HepG2 (cell line): ENCODE measurements around the gene HINT2. TPM values are rescaled to one million over a fixed set of nuclear protein-coding genes. Genes with fewer than 3 reads are reported as not detected.
A peak's percentile ranks its signal among the peaks of the same experiment; 100 is the strongest.

Source experiments
- ADNP ChIP-seq: sonication (generic); formaldehyde crosslinking; IDR thresholded peaks from 2 replicates; pipeline ENCODE4 v1.4.0; 2020; ENCODE audit warnings: missing genetic modification reagents
- ARNT ChIP-seq: fragments of 450-650 bp; IDR thresholded peaks from 2 replicates; pipeline ENCODE4 v1.6.1; 2017
- CBFB ChIP-seq: sonication (generic); formaldehyde crosslinking; IDR thresholded peaks from 2 replicates; pipeline ENCODE4 v1.4.0; 2020; ENCODE audit warnings: missing genetic modification reagents
- DNMT1 ChIP-seq: sonication (generic); formaldehyde crosslinking; IDR thresholded peaks from 2 replicates; pipeline ENCODE4 v1.5.1; 2020; ENCODE audit warnings: mild to moderate bottlenecking, missing genetic modification reagents
- DNMT3B ChIP-seq: conservative IDR thresholded peaks from 2 replicates; pipeline ENCODE4 v1.6.1; 2016; ENCODE audit warnings: missing biosample characterization, control low read depth
- GFI1 ChIP-seq: sonication (generic); formaldehyde crosslinking; IDR thresholded peaks from 2 replicates; pipeline ENCODE4 v1.5.0; 2020; ENCODE audit warnings: missing genetic modification reagents, mild to moderate bottlenecking, borderline replicate concordance
- HDAC2 ChIP-seq: sonication (generic); formaldehyde crosslinking; IDR thresholded peaks from 2 replicates; pipeline ENCODE4 v1.4.0; 2020; ENCODE audit warnings: missing genetic modification reagents
- IRX3 ChIP-seq: sonication (generic); formaldehyde crosslinking; IDR thresholded peaks from 2 replicates; pipeline ENCODE4 v1.8.1; 2023; ENCODE audit warnings: mild to moderate bottlenecking, low read depth, missing genetic modification reagents, borderline replicate concordance
- JUNB ChIP-seq: sonication (generic); formaldehyde crosslinking; IDR thresholded peaks from 2 replicates; pipeline ENCODE4 v1.8.0; 2022; ENCODE audit warnings: missing genetic modification reagents, mild to moderate bottlenecking, borderline replicate concordance
- KAT7 ChIP-seq: IDR thresholded peaks from 2 replicates; pipeline ENCODE4 v1.6.1; 2018; ENCODE audit warnings: borderline replicate concordance, missing compliant biosample characterization
- KMT2B ChIP-seq: IDR thresholded peaks from 2 replicates; pipeline ENCODE4 v1.6.1; 2016; ENCODE audit warnings: missing genetic modification reagents, missing compliant biosample characterization
- MAFG ChIP-seq: sonication (generic); formaldehyde crosslinking; IDR thresholded peaks from 2 replicates; pipeline ENCODE4 v1.5.1; 2020; ENCODE audit warnings: mild to moderate bottlenecking, missing genetic modification reagents
- NFKB2 ChIP-seq: sonication (generic); formaldehyde crosslinking; IDR thresholded peaks from 2 replicates; pipeline ENCODE4 v1.4.0; 2020; ENCODE audit warnings: missing genetic modification reagents, borderline replicate concordance
- PLRG1 ChIP-seq: fragments of 450-650 bp; conservative IDR thresholded peaks from 2 replicates; pipeline ENCODE4 v1.6.1; 2016
- RFXAP ChIP-seq: sonication (generic); formaldehyde crosslinking; IDR thresholded peaks from 2 replicates; pipeline ENCODE4 v1.4.0; 2020; ENCODE audit warnings: missing genetic modification reagents, borderline replicate concordance
- SAP130 ChIP-seq: IDR thresholded peaks from 2 replicates; pipeline ENCODE4 v1.6.1; 2016; ENCODE audit warnings: low read depth
- SKI ChIP-seq: fragments of 450-650 bp; IDR thresholded peaks from one replicate; pipeline ENCODE4 v1.6.1; 2018; ENCODE audit warnings: mild to moderate bottlenecking; ENCODE audit not compliant: partially characterized antibody
- SMAD1 ChIP-seq: sonication (generic); formaldehyde crosslinking; IDR thresholded peaks from 2 replicates; pipeline ENCODE4 v1.4.0; 2020; ENCODE audit warnings: missing genetic modification reagents, low read depth, mild to moderate bottlenecking, borderline replicate concordance
- SP5 ChIP-seq: IDR thresholded peaks from 2 replicates; pipeline ENCODE4 v1.6.1; 2016; ENCODE audit warnings: low read depth, borderline replicate concordance
- ZNF124 ChIP-seq: sonication (generic); formaldehyde crosslinking; IDR thresholded peaks from 2 replicates; pipeline ENCODE4 v1.4.0; 2020; ENCODE audit warnings: missing genetic modification reagents
- ZNF234 ChIP-seq: sonication (generic); formaldehyde crosslinking; conservative IDR thresholded peaks from 2 replicates; pipeline ENCODE4 v1.5.1; 2020; ENCODE audit warnings: mild to moderate bottlenecking, missing genetic modification reagents
- ZNF256 ChIP-seq: sonication (generic); formaldehyde crosslinking; conservative IDR thresholded peaks from 2 replicates; pipeline ENCODE4 v1.4.0; 2020; ENCODE audit warnings: missing genetic modification reagents
- ZNF260 ChIP-seq: sonication (generic); formaldehyde crosslinking; IDR thresholded peaks from 2 replicates; pipeline ENCODE4 v1.4.0; 2020; ENCODE audit warnings: missing genetic modification reagents, low read depth, mild to moderate bottlenecking, borderline replicate concordance
- ZNF382 ChIP-seq: sonication (generic); formaldehyde crosslinking; IDR thresholded peaks from 2 replicates; pipeline ENCODE4 v1.5.0; 2020; ENCODE audit warnings: missing genetic modification reagents, mild to moderate bottlenecking, borderline replicate concordance
- ZNF572 ChIP-seq: sonication (generic); formaldehyde crosslinking; IDR thresholded peaks from 2 replicates; pipeline ENCODE4 v1.5.1; 2020; ENCODE audit warnings: mild to moderate bottlenecking, missing genetic modification reagents
- ZNF589 ChIP-seq: sonication (generic); formaldehyde crosslinking; conservative IDR thresholded peaks from 2 replicates; pipeline ENCODE4 v1.8.0; 2022; ENCODE audit warnings: mild to moderate bottlenecking, moderate library complexity, missing genetic modification reagents
- ZNF660 ChIP-seq: sonication (generic); formaldehyde crosslinking; IDR thresholded peaks from 2 replicates; pipeline ENCODE4 v1.5.1; 2020; ENCODE audit warnings: mild to moderate bottlenecking, low read depth, missing genetic modification reagents, borderline replicate concordance
- ZNF672 ChIP-seq: sonication (generic); formaldehyde crosslinking; IDR thresholded peaks from 2 replicates; pipeline ENCODE4 v1.8.1; 2022; ENCODE audit warnings: missing genetic modification reagents
- polyA plus RNA-seq, 8 experiments: library from polyadenylated mRNA; depleted of rRNA in 3 of 8; stranded (reverse) in 7 of 8; unstranded in 1 of 8; fragments of >200 nt; fragmentation: Illumina TruSeq in 4 of 8; extraction: Trizol in 4 of 8; gene quantifications; 2 replicates each; pipeline versions ENCODE4 v1.2.1 to v1.2.3, GENCODE V29; 2011 to 2016; ENCODE audit warnings: low read depth in 4 of 8, missing spikeins in 1 of 8, mixed read lengths in 1 of 8; ENCODE audit not compliant: insufficient read depth in 1 of 8
- total RNA-seq, 5 experiments: library from RNA; depleted of rRNA; stranded (reverse); fragments of >200 nt; fragmentation: Illumina TruSeq; extraction: Trizol; gene quantifications; 2 replicates each; pipeline ENCODE4 v1.2.3, GENCODE V29; 2016; ENCODE audit warnings: low read depth in 1 of 5
- TF ChIP-seq, protein P1 (sequence below): sonication (generic); formaldehyde crosslinking; IDR thresholded peaks from 2 replicates; pipeline ENCODE4 v1.5.1; 2020; ENCODE audit warnings: missing genetic modification reagents, mild to moderate bottlenecking, borderline replicate concordance
- TF ChIP-seq, protein P2 (sequence below): sonication (generic); formaldehyde crosslinking; IDR thresholded peaks from 2 replicates; pipeline ENCODE4 v1.5.1; 2020; ENCODE audit warnings: missing genetic modification reagents, mild to moderate bottlenecking, borderline replicate concordance
- TF ChIP-seq, protein P3 (sequence below): sonication (generic); formaldehyde crosslinking; IDR thresholded peaks from 2 replicates; pipeline ENCODE4 v1.5.0; 2020; ENCODE audit warnings: mild to moderate bottlenecking, missing genetic modification reagents, moderate library complexity

The HINT2 gene
- total and polyA plus RNA-seq, 2 of the 13 experiments (the other 11 are each of a cell fraction or from before 2014, with no cell fraction given), result 37.9 to 56.2 TPM

DNA sequence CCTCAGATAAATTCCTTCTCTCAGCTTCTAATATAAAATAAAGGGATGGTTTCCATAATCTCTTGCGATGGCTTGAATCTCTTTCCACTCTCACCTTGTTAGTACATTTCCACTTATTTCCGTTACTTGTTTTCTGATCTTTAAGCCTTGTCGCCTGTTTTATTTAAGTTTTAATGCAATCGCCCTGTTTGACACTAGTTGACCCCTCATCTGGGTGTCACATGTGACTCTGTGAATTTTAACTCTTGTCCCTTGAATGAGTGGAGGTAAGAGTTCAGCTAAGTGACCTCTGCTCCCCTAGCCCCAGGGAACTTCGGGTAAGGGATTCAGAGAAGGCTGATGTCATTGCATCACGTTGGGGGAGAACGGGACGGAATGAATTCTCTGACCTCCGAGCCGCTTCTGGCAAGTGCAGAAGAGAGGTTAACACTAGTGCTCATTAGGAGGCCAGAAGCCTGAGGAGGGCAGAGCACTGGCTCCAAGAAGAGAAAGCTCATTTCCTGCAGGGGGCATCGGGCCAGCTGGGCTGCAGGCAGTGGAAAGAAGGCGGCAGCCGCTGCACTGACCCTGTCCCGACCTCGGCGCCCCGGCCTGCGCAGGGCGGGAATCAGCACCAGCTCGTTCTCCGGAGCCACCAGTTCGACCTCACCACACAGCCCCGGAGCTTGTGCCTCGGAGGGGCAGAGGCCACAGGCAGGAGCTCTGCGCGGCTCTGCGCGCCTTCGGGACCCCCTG, 569 bp downstream of the HINT2 start (continued):
- no peak for TF ChIP-seq SMAD1 (CRISPR knock-in tag)
- TF ChIP-seq JUNB (CRISPR knock-in tag), result no peak
- no peak for TF ChIP-seq ZNF256
- peak; percentile 22 for TF ChIP-seq SKI
- TF ChIP-seq PLRG1, result no peak
- peak; percentile 62 for TF ChIP-seq KMT2B (CRISPR knock-in tag)
- TF ChIP-seq ZNF589 (CRISPR knock-in tag), result no peak
- peak; percentile 53 for TF ChIP-seq NFKB2 (CRISPR knock-in tag)
- TF ChIP-seq SP5, result no peak
- peak; percentile 80 for TF ChIP-seq SAP130 (CRISPR knock-in tag)
- TF ChIP-seq ZNF234, result no peak
- TF ChIP-seq DNMT3B (CRISPR knock-in tag), result no peak
- TF ChIP-seq KAT7, result no peak; the same call in 1 of the 2 replicates
- TF ChIP-seq ZNF382 (CRISPR knock-in tag), result no peak
- no peak for TF ChIP-seq MAFG (CRISPR knock-in tag)
- TF ChIP-seq ADNP (CRISPR knock-in tag), result no peak
- TF ChIP-seq, protein P1, sequence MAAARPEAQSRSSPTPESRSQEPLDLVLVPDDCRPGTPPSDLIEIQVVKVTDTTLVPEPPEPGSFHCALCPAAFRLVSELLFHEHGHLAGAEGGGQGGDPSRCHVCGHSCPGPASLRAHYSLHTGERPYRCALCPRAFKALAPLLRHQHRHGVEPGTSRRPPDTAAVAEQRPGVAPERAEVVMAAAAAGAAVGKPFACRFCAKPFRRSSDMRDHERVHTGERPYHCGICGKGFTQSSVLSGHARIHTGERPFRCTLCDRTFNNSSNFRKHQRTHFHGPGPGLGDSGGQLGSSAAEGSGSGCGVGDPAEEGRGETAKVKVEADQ (CRISPR knock-in tag), result peak; percentile 30; the same call in 1 of the 2 replicates
- TF ChIP-seq RFXAP, result no peak; the same call in 1 of the 2 replicates
- no peak for TF ChIP-seq GFI1 (CRISPR knock-in tag)
- TF ChIP-seq ZNF672 (CRISPR knock-in tag), result no peak
- no peak for TF ChIP-seq ZNF572 (CRISPR knock-in tag)
- TF ChIP-seq, protein P2, sequence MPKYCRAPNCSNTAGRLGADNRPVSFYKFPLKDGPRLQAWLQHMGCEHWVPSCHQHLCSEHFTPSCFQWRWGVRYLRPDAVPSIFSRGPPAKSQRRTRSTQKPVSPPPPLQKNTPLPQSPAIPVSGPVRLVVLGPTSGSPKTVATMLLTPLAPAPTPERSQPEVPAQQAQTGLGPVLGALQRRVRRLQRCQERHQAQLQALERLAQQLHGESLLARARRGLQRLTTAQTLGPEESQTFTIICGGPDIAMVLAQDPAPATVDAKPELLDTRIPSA (CRISPR knock-in tag), result no peak
- TF ChIP-seq CBFB (CRISPR knock-in tag), result no peak
- TF ChIP-seq, protein P3, sequence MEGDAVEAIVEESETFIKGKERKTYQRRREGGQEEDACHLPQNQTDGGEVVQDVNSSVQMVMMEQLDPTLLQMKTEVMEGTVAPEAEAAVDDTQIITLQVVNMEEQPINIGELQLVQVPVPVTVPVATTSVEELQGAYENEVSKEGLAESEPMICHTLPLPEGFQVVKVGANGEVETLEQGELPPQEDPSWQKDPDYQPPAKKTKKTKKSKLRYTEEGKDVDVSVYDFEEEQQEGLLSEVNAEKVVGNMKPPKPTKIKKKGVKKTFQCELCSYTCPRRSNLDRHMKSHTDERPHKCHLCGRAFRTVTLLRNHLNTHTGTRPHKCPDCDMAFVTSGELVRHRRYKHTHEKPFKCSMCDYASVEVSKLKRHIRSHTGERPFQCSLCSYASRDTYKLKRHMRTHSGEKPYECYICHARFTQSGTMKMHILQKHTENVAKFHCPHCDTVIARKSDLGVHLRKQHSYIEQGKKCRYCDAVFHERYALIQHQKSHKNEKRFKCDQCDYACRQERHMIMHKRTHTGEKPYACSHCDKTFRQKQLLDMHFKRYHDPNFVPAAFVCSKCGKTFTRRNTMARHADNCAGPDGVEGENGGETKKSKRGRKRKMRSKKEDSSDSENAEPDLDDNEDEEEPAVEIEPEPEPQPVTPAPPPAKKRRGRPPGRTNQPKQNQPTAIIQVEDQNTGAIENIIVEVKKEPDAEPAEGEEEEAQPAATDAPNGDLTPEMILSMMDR (CRISPR knock-in tag), result peak; percentile 14; the same call in 1 of the 2 replicates
- TF ChIP-seq IRX3 (CRISPR knock-in tag), result peak; percentile 12; the same call in 1 of the 2 replicates
- no peak for TF ChIP-seq ARNT
- no peak for TF ChIP-seq ZNF660 (CRISPR knock-in tag)
- no peak for TF ChIP-seq ZNF260 (CRISPR knock-in tag)
- no peak for TF ChIP-seq DNMT1 (CRISPR knock-in tag)
- no peak for TF ChIP-seq ZNF124 (CRISPR knock-in tag)
- peak; percentile 68 for TF ChIP-seq HDAC2 (CRISPR knock-in tag)
